ENCODE results near the gene KCNK6. TPM values are rescaled to one million over a fixed set of nuclear protein-coding genes. Genes with fewer than 3 reads are reported as not detected.

KCNK6 gene
- 5.2 to 6.1 TPM (median 6.1 TPM) in 5 replicates for total RNA-seq (2022; extraction: Qiagen RNA extraction; ENCODE audit: low read depth)

DNA sequence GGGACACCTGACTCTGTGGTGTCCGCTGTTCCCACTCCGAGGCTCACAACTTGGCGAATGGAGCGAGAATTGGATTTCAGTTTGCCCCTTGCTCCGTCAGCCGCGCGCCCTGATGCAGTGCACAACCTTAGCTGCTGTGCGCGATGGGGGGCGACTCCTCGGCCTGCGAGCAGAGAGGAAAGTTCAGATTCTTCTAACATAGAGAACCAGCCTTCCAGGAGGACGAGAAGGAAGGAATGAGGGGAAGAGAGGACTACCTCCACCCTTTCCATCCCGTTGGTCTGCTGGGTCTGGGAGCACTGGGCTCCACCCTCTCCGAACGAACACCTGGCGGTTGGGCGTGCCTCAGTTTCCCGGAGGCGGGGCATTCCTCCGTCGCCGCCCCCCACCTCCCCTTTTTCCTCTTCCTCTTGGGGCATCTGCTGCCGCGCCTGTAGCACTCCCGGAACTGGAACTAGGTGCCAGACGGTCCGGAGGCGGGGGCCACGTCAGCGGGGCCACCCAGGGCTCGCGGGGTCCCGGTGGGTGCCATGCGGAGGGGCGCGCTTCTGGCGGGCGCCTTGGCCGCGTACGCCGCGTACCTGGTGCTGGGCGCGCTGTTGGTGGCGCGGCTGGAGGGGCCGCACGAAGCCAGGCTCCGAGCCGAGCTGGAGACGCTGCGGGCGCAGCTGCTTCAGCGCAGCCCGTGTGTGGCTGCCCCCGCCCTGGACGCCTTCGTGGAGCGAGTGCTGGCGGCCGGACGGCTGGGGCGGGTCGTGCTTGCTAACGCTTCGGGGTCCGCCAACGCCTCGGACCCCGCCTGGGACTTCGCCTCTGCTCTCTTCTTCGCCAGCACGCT is at the start of gene KCNK6:
Gene KCNK6 (plus strand): TSS at position 425 of the 838 bp plus-strand sequence. CDS start 106 bp downstream, at position 531.

DNA sequence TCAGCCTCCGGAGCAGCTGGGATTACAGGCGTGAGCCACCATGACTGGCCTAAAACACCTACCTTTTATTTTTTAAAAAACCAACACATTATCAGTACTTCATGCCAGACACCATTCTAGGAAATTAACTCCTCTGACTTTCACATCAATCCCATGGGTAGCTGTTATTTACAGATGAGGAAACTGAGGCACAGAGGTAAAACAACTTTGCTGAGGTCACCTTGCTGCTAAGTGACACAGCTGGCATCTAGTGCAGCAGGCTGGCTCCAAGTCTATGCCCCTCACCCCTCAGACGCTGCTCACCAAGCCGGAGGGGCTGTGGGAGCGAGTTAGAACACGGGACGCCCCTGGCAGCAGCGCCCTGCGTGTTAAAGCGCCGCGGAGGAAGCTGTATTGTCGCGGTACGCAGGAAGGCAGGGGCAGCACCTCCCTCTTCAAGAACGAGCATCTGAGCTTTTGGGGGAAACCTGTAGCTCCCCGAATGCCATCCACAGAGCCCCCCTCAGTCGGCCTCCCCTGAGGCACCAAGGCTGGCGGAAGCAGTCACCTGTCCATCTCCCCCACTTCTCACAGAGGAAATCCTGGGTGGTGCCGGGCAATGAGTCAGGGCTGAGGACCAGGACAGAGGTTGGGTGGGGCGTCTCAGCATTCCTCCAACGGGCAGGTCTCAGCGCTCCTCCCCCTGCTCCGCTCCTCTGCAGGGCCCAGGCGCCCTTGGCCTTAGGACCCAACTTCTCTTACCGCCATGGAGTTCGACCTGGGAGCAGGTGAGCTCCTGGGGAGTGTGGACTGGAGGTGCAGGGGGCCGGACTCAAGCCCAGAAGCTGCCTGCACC is 15.9 kb upstream of the KCNK6 start, which contains the start of gene C19orf33:
Gene C19orf33 (plus strand): TSS at position 735 of the 835 bp plus-strand sequence. CDS start 11 bp downstream, at position 746.

DNA sequence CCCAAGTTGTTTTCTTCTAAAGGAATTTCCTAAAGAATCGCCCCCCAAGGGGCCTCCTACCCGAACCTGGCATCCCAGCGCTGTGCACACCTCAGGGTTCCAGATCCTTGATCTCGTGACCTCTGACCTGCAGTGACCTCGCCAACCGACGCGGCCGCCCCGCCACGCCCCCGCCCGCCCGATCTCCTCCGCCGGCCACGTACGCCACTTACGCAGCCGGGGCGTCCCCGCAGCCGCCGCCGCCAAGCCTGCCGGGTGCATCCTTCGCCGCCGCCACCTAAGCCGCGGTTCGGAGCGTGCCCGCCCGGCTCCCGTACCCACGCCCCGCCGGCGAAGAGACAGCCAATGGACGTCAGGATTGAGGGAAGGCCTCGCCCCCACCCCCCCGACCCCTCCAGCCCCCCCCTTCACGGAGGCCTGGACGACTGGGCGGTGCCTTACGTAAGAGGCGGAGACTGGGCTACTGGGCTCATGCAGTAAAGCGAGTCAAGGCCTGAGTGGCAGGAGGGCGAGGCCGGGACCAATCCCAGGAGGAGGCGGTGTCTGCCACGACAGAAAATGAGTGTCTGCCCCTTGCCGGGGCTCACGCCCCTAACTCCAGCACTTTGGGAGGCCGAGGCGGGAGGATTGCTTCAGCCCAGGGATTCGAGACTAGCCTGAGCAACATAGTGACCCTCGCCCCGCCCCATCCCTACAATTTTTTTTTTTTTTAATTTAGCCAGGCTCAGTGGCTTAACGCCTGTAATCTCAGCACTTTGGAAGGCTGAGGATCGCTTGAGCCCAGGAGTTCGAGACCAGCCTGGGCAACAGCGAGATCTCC is 3.8 kb upstream of the KCNK6 start, which contains the start of gene YIF1B:
Gene YIF1B (minus strand): TSS at position 291 of the 820 bp plus-strand sequence. CDS start 30 bp downstream, at position 261.

DNA sequence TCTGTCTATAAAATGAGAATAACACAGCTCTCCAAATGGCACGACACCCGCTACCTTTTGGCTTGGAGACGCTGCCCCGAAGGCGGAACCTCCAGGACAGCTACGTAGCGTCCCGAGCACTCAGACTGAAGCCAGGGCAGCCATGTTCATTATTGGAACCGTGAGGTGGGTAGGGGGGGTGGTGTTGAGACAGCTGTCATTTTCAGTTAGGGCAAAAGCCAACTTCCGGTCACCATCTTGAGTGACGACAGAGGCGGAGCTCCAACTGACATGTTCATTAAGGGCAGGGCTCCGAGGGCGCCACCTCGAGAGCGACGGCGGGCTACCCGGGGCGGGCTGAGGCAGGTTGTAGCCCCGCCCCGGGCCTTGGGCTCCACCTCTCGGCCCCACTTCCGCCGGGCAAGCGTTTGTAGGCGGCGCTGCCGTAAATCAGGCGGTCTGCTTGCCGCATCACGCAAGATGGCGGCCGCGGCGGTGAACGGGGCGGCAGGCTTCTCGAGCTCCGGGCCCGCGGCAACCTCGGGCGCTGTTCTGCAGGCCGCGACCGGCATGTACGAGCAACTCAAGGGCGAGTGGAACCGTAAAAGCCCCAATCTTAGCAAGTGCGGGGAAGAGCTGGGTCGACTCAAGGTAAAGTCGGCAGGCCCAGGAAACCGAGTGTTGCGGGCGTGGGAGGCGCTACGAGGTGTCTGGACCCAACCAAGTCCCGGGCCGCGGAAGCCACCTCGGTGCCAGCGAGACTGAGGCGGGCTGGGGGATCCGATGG is 54.9 kb downstream of the KCNK6 start, which contains the start of gene PSMD8:
Gene PSMD8 (plus strand): TSS at position 240 of the 766 bp plus-strand sequence. CDS start 31 bp downstream, at position 271.

Other genes starting within 250 kb of the KCNK6 start
- 3.7 to 4.9 TPM (median 4.7 TPM) in 5 replicates for gene DPF1, start 95.6 kb upstream of the KCNK6 start, total RNA-seq (2022; extraction: Qiagen RNA extraction; ENCODE audit: low read depth)
- gene PPP1R14A, start 63.5 kb upstream of the KCNK6 start, total RNA-seq (2022; extraction: Qiagen RNA extraction; ENCODE audit: low read depth) = 81.3 to 143 TPM (median 127 TPM) in 5 replicates
- gene SPINT2, start 55.3 kb upstream of the KCNK6 start, total RNA-seq (2022; extraction: Qiagen RNA extraction; ENCODE audit: low read depth) = 280 to 396 TPM (median 353 TPM) in 5 replicates
- 635 to 743 TPM (median 686 TPM) in 5 replicates for gene C19orf33, start 15.6 kb upstream of the KCNK6 start, total RNA-seq (2022; extraction: Qiagen RNA extraction; ENCODE audit: low read depth)
- gene YIF1B, start 3.9 kb upstream of the KCNK6 start, total RNA-seq (2022; extraction: Qiagen RNA extraction; ENCODE audit: low read depth) = 98.3 to 132 TPM (median 119 TPM) in 5 replicates
- gene CATSPERG, start 16.0 kb downstream of the KCNK6 start, total RNA-seq (2022; extraction: Qiagen RNA extraction; ENCODE audit: low read depth) = 1.1 to 1.8 TPM (median 1.5 TPM) in 5 replicates
- gene PSMD8, start 54.7 kb downstream of the KCNK6 start, total RNA-seq (2022; extraction: Qiagen RNA extraction; ENCODE audit: low read depth) = 462 to 508 TPM (median 476 TPM) in 5 replicates
- gene GGN, start 68.2 kb downstream of the KCNK6 start, total RNA-seq (2022; extraction: Qiagen RNA extraction; ENCODE audit: low read depth) = 0.16 to 0.47 TPM (median 0.26 TPM) in 5 replicates
- 1.8 to 3.3 TPM (median 2.8 TPM) in 5 replicates for gene SPRED3, start 68.9 kb downstream of the KCNK6 start, total RNA-seq (2022; extraction: Qiagen RNA extraction; ENCODE audit: low read depth)
- 17.8 to 27.6 TPM (median 26.3 TPM) in 5 replicates for gene FAM98C, start 83.2 kb downstream of the KCNK6 start, total RNA-seq (2022; extraction: Qiagen RNA extraction; ENCODE audit: low read depth)
- 0.07 TPM in 2 of 5 replicates, not detected in the others for gene RASGRP4, start 106.4 kb downstream of the KCNK6 start, total RNA-seq (2022; extraction: Qiagen RNA extraction; ENCODE audit: low read depth)
- 4.4 to 5.9 TPM (median 5.6 TPM) in 5 replicates for gene RYR1, start 113.8 kb downstream of the KCNK6 start, total RNA-seq (2022; extraction: Qiagen RNA extraction; ENCODE audit: low read depth)